A549 treated with CpdA at 1 μM for 4 hours (cell line): Measurements from ENCODE around the gene RNF41. TPM values are rescaled to one million over a fixed set of nuclear protein-coding genes. Genes with fewer than 3 reads are reported as not detected.

Experiments
- total RNA-seq: library from RNA; stranded (reverse); fragments of 200-300 nt; extraction: Qiagen RNA extraction; gene quantifications from 5 replicates; pipeline ENCODE4 v1.2.3, GENCODE V29; 2022; ENCODE audit warnings: low read depth

The RNF41 gene
- 20.9 to 27.7 TPM (median 25.3 TPM) in 5 replicates for total RNA-seq

GRCh38 chr12:56221757-56222530, at the start of gene RNF41:
Gene RNF41 (minus strand): TSS chr12:56221922. CDS start chr12:56214047, 7,875 bp downstream.

GRCh38 chr12:56266693-56267442, 45.1 kb upstream of the RNF41 start, which contains the start of gene COQ10A:
Gene COQ10A (plus strand): TSS chr12:56266942. CDS start chr12:56267119, 177 bp downstream.

GRCh38 chr12:56258068-56258819, 36.5 kb upstream of the RNF41 start, which contains the start of gene ANKRD52:
Gene ANKRD52 (minus strand): TSS chr12:56258384. CDS start chr12:56258269, 115 bp downstream.

GRCh38 chr12:56229916-56230431, 8.3 kb upstream of the RNF41 start, which contains the start of gene SLC39A5:
Gene SLC39A5 (plus strand): TSS chr12:56230051. CDS start chr12:56231275, 1,224 bp downstream.

GRCh38 chr12:56224102-56224701, 2.5 kb upstream of the RNF41 start, which contains the start of gene NABP2:
Gene NABP2 (plus strand): TSS chr12:56224342. CDS start chr12:56224857, 515 bp downstream.

GRCh38 chr12:56189099-56189917, 32.4 kb downstream of the RNF41 start, which contains the start of gene SMARCC2:
Gene SMARCC2 (minus strand): TSS chr12:56189483. CDS start chr12:56189461, 22 bp downstream.

GRCh38 chr12:56158029-56158925, 63.4 kb downstream of the RNF41 start, which contains the start of gene MYL6:
Gene MYL6 (plus strand): TSS chr12:56158359. CDS start chr12:56158402, 43 bp downstream.

Other genes starting within 250 kb of the RNF41 start
- gene RAB5B, start 247.8 kb downstream of the RNF41 start, total RNA-seq: 30.6 to 39.1 TPM (median 37.3 TPM) in 5 replicates
- 8.0 to 11.5 TPM (median 10.4 TPM) in 5 replicates for gene SUOX, start 224.6 kb downstream of the RNF41 start, total RNA-seq
- gene IKZF4, start 200.9 kb downstream of the RNF41 start, total RNA-seq: 2.1 to 3.1 TPM (median 2.6 TPM) in 5 replicates
- 625 to 834 TPM (median 733 TPM) in 5 replicates for gene RPS26, start 180.0 kb downstream of the RNF41 start, total RNA-seq
- 1.4 to 2.8 TPM (median 1.6 TPM) in 5 replicates for gene ERBB3, start 141.8 kb downstream of the RNF41 start, total RNA-seq
- gene PA2G4, start 117.4 kb downstream of the RNF41 start, total RNA-seq: 303 to 383 TPM (median 320 TPM) in 5 replicates
- 4,992 to 6,106 TPM (median 5,652 TPM) in 5 replicates for gene RPL41, start 105.3 kb downstream of the RNF41 start, total RNA-seq
- 2.2 to 3.8 TPM (median 3.1 TPM) in 5 replicates for gene ZC3H10, start 103.7 kb downstream of the RNF41 start, total RNA-seq
- gene ESYT1, start 93.7 kb downstream of the RNF41 start, total RNA-seq: 62.8 to 69.8 TPM (median 63.7 TPM) in 5 replicates
- gene MYL6B, start 69.3 kb downstream of the RNF41 start, total RNA-seq: 66.1 to 86.2 TPM (median 83.4 TPM) in 5 replicates
- 2,112 to 2,769 TPM (median 2,181 TPM) in 5 replicates for gene MYL6, start 63.6 kb downstream of the RNF41 start, total RNA-seq
- 32.3 to 42.9 TPM (median 37.8 TPM) in 5 replicates for gene SMARCC2, start 32.4 kb downstream of the RNF41 start, total RNA-seq
- gene NABP2, start 2.4 kb upstream of the RNF41 start, total RNA-seq: 55.5 to 65.1 TPM (median 61.3 TPM) in 5 replicates
- 0.13 TPM in 1 of 5 replicates, not detected in the others for gene SLC39A5, start 8.1 kb upstream of the RNF41 start, total RNA-seq
- 40.5 to 51.3 TPM (median 45.3 TPM) in 5 replicates for gene ANKRD52, start 36.5 kb upstream of the RNF41 start, total RNA-seq
- gene COQ10A, start 45.0 kb upstream of the RNF41 start, total RNA-seq: 17.7 to 20.7 TPM (median 19.9 TPM) in 5 replicates
- gene CS, start 78.4 kb upstream of the RNF41 start, total RNA-seq: 147 to 170 TPM (median 156 TPM) in 5 replicates
- gene CNPY2, start 94.1 kb upstream of the RNF41 start, total RNA-seq: 103 to 164 TPM (median 154 TPM) in 5 replicates
- 15.0 to 16.0 TPM (median 15.7 TPM) in 5 replicates for gene PAN2, start 112.1 kb upstream of the RNF41 start, total RNA-seq
- gene IL23A, start 117.0 kb upstream of the RNF41 start, total RNA-seq: 0.29 to 1.2 TPM (median 0.56 TPM) in 5 replicates
- 11.5 to 14.8 TPM (median 12.1 TPM) in 5 replicates for gene STAT2, start 138.2 kb upstream of the RNF41 start, total RNA-seq
- not detected in 5 replicates for gene APOF, start 140.9 kb upstream of the RNF41 start, total RNA-seq
- 37.7 to 39.6 TPM (median 38.6 TPM) in 5 replicates for gene TIMELESS, start 227.5 kb upstream of the RNF41 start, total RNA-seq
- 0.14 to 0.26 TPM (median 0.20 TPM) in 3 of 5 replicates, not detected in the others for gene MIP, start 232.7 kb upstream of the RNF41 start, total RNA-seq
- gene SPRYD4, start 246.7 kb upstream of the RNF41 start, total RNA-seq: 1.7 to 2.0 TPM (median 1.8 TPM) in 5 replicates